Stimulated activated CD4-positive, alpha-beta T cell treated with anti-CD3 and anti-CD28 coated beads, TNF-alpha, amount 100 ng/mL, for 24 hours (primary cell): Measurements from ENCODE around the gene INAFM1.
"Not testable (repeated sequence)": the region's sequence is repeated elsewhere in the genome, so short reads cannot be mapped to it uniquely, and the experiment has no call there.

Experiments
- DNase-seq, 3 experiments: peaks; one replicate each; pipeline ENCODE4 v3.0.0-alpha.2; 2020; ENCODE audit warnings: low read depth in 3 of 3

INAFM1 gene

GRCh38 chr19:47240996-47241918 is 33.4 kb upstream of the INAFM1 start:
- DNase-seq, result peak; percentile 74 to 77 (median 75)

GRCh38 chr19:47241919-47242577 is 32.6 kb upstream of the INAFM1 start:
- DNase-seq, result no peak

GRCh38 chr19:47243364-47243775 is 31.3 kb upstream of the INAFM1 start:
- DNase-seq, result no peak

GRCh38 chr19:47243776-47244547 is 30.7 kb upstream of the INAFM1 start:
- DNase-seq, result peak; percentile 75 to 90 (median 78)

GRCh38 chr19:47247308-47247990 is 27.2 kb upstream of the INAFM1 start:
- peak; percentile 67 to 82 (median 70) for DNase-seq

- DNase-seq, result not testable (repeated sequence)
Measured at GRCh38 chr19:47253016-47253415, 21.7 kb upstream of the INAFM1 start.

GRCh38 chr19:47253467-47253881 is 21.2 kb upstream of the INAFM1 start:
- DNase-seq, result no peak

GRCh38 chr19:47253970-47254369 is 20.7 kb upstream of the INAFM1 start:
- no peak for DNase-seq

- DNase-seq, result peak; percentile 90 to 96 (median 91)
Measured at GRCh38 chr19:47255879-47256692, 18.6 kb upstream of the INAFM1 start, which contains the start of gene CCDC9. Gene CCDC9, plus strand, starts transcription at chr19:47256525. Its CDS starts 1,876 bp downstream, at chr19:47258401.

GRCh38 chr19:47256693-47257410 is 17.8 kb upstream of the INAFM1 start:
- peak; percentile 99 to 100 (median 100) for DNase-seq

- DNase-seq, result no peak
Measured at GRCh38 chr19:47257411-47258169, 17.1 kb upstream of the INAFM1 start.

- no peak for DNase-seq
Measured at GRCh38 chr19:47258434-47258833, 16.3 kb upstream of the INAFM1 start.

- no peak for DNase-seq
Measured at GRCh38 chr19:47258895-47259555, 15.7 kb upstream of the INAFM1 start.

- DNase-seq, result no peak
Measured at GRCh38 chr19:47260476-47260875, 14.2 kb upstream of the INAFM1 start.

- not testable (repeated sequence) for DNase-seq
Measured at GRCh38 chr19:47261946-47262793, 12.5 kb upstream of the INAFM1 start.

- no peak for DNase-seq
Measured at GRCh38 chr19:47264629-47265028, 10.1 kb upstream of the INAFM1 start.

- no peak for DNase-seq
Measured at GRCh38 chr19:47266401-47266941, 8.2 kb upstream of the INAFM1 start.
